ENCODE measurements around the gene TNMD. TPM values are rescaled to one million over a fixed set of nuclear protein-coding genes. Genes with fewer than 3 reads are reported as not detected.

Gene TNMD
- total RNA-seq, 2 experiments from 2014 or later = not detected

DNA sequence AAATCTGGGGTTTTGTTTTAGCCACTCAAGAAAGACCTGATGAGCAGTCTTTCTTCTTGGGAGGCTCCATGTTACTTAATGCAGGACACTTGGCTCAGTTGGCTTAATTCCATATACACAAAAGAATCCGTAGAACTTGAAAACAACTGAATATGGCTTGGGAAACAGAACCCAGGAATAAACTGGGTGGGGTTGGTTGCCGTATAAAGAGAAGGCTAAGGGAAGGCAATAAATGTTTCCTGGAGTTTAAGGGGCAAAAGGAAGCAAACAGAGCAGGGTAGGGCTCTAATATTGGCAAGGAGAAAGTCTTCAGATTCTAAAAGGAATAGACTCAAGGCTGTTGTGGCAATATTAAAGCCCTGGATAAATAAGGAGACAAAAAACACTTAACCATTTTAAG lies 8.4 kb downstream of the TNMD start:
- H3K4me3 Mint-ChIP-seq = no peak overlapping the region
- no peak overlapping the region for H3K27ac Mint-ChIP-seq

GRCh38 chrX:100593581-100593980 lies 8.8 kb downstream of the TNMD start:
- DNase-seq (no peak), ATAC-seq (no peak)
- H3K4me3 Mint-ChIP-seq = no peak overlapping the region
- peaks cover 1% of the 10 kb centered on the region for H3K27me3 Mint-ChIP-seq
- H3K27ac Mint-ChIP-seq = no peak overlapping the region
- ChIA-PET POLR2A (no interaction called here), CTCF (interaction anchor here (1.3 kb wide), 1 partner anchor 82 kb away, joined by 3 read pairs; no protein-coding TSS in a partner anchor)
- H3K36me3 Mint-ChIP-seq (ENCODE audit: low read depth) = no peaks in the 10 kb centered on the region
- H3K4me1 Mint-ChIP-seq (ENCODE audit: low read depth) = no peaks in the 10 kb centered on the region
- H3K9me3 Mint-ChIP-seq = no peaks in the 10 kb centered on the region
- intact Hi-C loops (cut with micrococcal nuclease) = no loop called here
- no peak for TF ChIP-seq CTCF (IDR thresholded peaks at IDR 0.05)

More for the DNA sequence above, 8.4 kb downstream of the TNMD start:
- DNase-seq = no peak
- intact Hi-C loops (cut with micrococcal nuclease) = no loop called here
- CTCF ChIA-PET = interaction anchor here (1.3 kb wide), 1 partner anchor 81 kb away, joined by 3 read pairs; no protein-coding TSS in a partner anchor
- H3K36me3 Mint-ChIP-seq (ENCODE audit: low read depth) = no peaks in the 10 kb centered on the region
- TF ChIP-seq CTCF (IDR thresholded peaks at IDR 0.05) = no peak
- no peaks in the 10 kb centered on the region for H3K4me1 Mint-ChIP-seq (ENCODE audit: low read depth)
- H3K9me3 Mint-ChIP-seq = no peaks in the 10 kb centered on the region
- POLR2A ChIA-PET = no interaction called here
- ATAC-seq = no peak
- peaks cover 2% of the 10 kb centered on the region for H3K27me3 Mint-ChIP-seq

- TF ChIP-seq CTCF (IDR thresholded peaks at IDR 0.05) = no peak
- intact Hi-C loops (cut with micrococcal nuclease) = no loop called here
- H3K4me3 Mint-ChIP-seq = no peak overlapping the region
- H3K4me1 Mint-ChIP-seq (ENCODE audit: low read depth) = no peaks in the 10 kb centered on the region
- ATAC-seq = no peak
- H3K27ac Mint-ChIP-seq = no peak overlapping the region
- ChIA-PET POLR2A (no interaction called here), CTCF (no interaction called here)
- DNase-seq = no peak
- no peaks in the 10 kb centered on the region for H3K27me3 Mint-ChIP-seq
- no peaks in the 10 kb centered on the region for H3K9me3 Mint-ChIP-seq
- no peaks in the 10 kb centered on the region for H3K36me3 Mint-ChIP-seq (ENCODE audit: low read depth)
Measured at GRCh38 chrX:100596601-100597000, 11.9 kb downstream of the TNMD start.

DNA sequence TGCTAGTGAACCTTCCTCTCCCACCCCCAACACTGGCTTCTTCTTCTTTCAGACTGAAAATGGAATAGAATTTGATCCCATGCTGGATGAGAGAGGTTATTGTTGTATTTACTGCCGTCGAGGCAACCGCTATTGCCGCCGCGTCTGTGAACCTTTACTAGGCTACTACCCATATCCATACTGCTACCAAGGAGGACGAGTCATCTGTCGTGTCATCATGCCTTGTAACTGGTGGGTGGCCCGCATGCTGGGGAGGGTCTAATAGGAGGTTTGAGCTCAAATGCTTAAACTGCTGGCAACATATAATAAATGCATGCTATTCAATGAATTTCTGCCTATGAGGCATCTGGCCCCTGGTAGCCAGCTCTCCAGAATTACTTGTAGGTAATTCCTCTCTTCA lies 14.7 kb downstream of the TNMD start:
- intact Hi-C loops (cut with micrococcal nuclease) = no loop called here

DNA sequence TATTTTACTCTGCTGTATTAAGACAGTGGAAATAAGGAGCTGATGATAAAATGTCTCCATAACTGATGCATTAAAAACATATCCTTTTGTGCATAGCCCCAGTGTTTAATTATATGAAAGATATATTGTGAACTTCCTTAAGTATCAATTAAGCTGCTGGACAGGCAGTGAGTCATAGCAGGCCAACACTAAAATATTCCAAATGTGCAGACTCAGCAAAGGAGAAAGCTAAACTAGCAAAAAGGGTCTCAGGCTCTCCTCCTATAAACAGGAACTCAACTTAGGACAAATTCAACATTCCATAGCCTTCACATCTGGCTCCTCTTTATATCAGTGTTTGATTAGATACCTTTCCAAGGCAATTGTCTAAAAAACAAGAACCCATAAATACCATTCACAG lies 15.6 kb downstream of the TNMD start:
- Mint-ChIP-seq H3K27me3 (peaks cover 1% of the 10 kb centered on the region), H3K4me1 (ENCODE audit: low read depth) (no peaks in the 10 kb centered on the region), H3K9me3 (no peaks in the 10 kb centered on the region), H3K36me3 (ENCODE audit: low read depth) (no peaks in the 10 kb centered on the region), H3K4me3 (no peak overlapping the region), H3K27ac (no peak overlapping the region)
- no peak for ATAC-seq
- DNase-seq = no peak
- ChIA-PET CTCF (no interaction called here), POLR2A (no interaction called here)
- TF ChIP-seq CTCF (IDR thresholded peaks at IDR 0.05) = no peak
- intact Hi-C loops (cut with micrococcal nuclease) = no loop called here

More for the DNA sequence above, 14.7 kb downstream of the TNMD start:
- Mint-ChIP-seq H3K4me1 (ENCODE audit: low read depth) (no peaks in the 10 kb centered on the region), H3K27ac (no peak overlapping the region), H3K4me3 (no peak overlapping the region), H3K27me3 (no peaks in the 10 kb centered on the region), H3K36me3 (ENCODE audit: low read depth) (no peaks in the 10 kb centered on the region), H3K9me3 (no peaks in the 10 kb centered on the region)
- ATAC-seq = no peak
- ChIA-PET CTCF (no interaction called here), POLR2A (no interaction called here)
- no peak for TF ChIP-seq CTCF (IDR thresholded peaks at IDR 0.05)
- no peak for DNase-seq
